ENCODE measurements around the gene NINL.
"Not testable (repeated sequence)": the region's sequence is repeated elsewhere in the genome, so short reads cannot be mapped to it uniquely, and the experiment has no call there.

The NINL gene

GRCh38 chr20:25551413-25552215 lies 33.7 kb downstream of the NINL start:
- no peak for DNase-seq (ENCODE audit: low spot score)

GRCh38 chr20:25550645-25551337 lies 34.5 kb downstream of the NINL start:
- DNase-seq (ENCODE audit: low spot score) = not testable (repeated sequence)

- DNase-seq (ENCODE audit: low spot score) = no peak
Measured at GRCh38 chr20:25549843-25550477, 35.4 kb downstream of the NINL start.

- DNase-seq (ENCODE audit: low spot score) = no peak
Measured at GRCh38 chr20:25549172-25549773, 36.1 kb downstream of the NINL start.

GRCh38 chr20:25548613-25549086 lies 36.7 kb downstream of the NINL start:
- no peak for DNase-seq (ENCODE audit: low spot score)

GRCh38 chr20:25547999-25548398 lies 37.3 kb downstream of the NINL start:
- DNase-seq (ENCODE audit: low spot score) = no peak

- no peak for DNase-seq (ENCODE audit: low spot score)
Measured at GRCh38 chr20:25547063-25547462, 38.3 kb downstream of the NINL start.

GRCh38 chr20:25546048-25546447 lies 39.3 kb downstream of the NINL start:
- DNase-seq (ENCODE audit: low spot score) = no peak

GRCh38 chr20:25545171-25545570 lies 40.2 kb downstream of the NINL start:
- no peak for DNase-seq (ENCODE audit: low spot score)

- no peak for DNase-seq (ENCODE audit: low spot score)
Measured at GRCh38 chr20:25544734-25545133, 40.6 kb downstream of the NINL start.

GRCh38 chr20:25544311-25544710 lies 41.0 kb downstream of the NINL start:
- DNase-seq (ENCODE audit: low spot score) = no peak

- no peak for DNase-seq (ENCODE audit: low spot score)
Measured at GRCh38 chr20:25543068-25543467, 42.3 kb downstream of the NINL start.

- DNase-seq (ENCODE audit: low spot score) = peak; percentile 26
Measured at GRCh38 chr20:25541676-25542075, 43.7 kb downstream of the NINL start.

GRCh38 chr20:25539742-25540672 lies 45.3 kb downstream of the NINL start:
- peak; percentile 60 for DNase-seq (ENCODE audit: low spot score)

GRCh38 chr20:25538838-25539665 lies 46.3 kb downstream of the NINL start:
- DNase-seq (ENCODE audit: low spot score) = peak; percentile 30

GRCh38 chr20:25537890-25538289 lies 47.4 kb downstream of the NINL start:
- DNase-seq (ENCODE audit: low spot score) = no peak

- no peak for DNase-seq (ENCODE audit: low spot score)
Measured at GRCh38 chr20:25535762-25536161, 49.6 kb downstream of the NINL start.

- no peak for DNase-seq (ENCODE audit: low spot score)
Measured at GRCh38 chr20:25534845-25535244, 50.5 kb downstream of the NINL start.

- no peak for DNase-seq (ENCODE audit: low spot score)
Measured at GRCh38 chr20:25533920-25534700, 51.2 kb downstream of the NINL start.

- no peak for DNase-seq (ENCODE audit: low spot score)
Measured at GRCh38 chr20:25532971-25533391, 52.4 kb downstream of the NINL start.

Data from germinal center (tissue), 1 donor.